ENCODE measurements around the gene PLEK.
"Not testable (repeated sequence)": the region's sequence is repeated elsewhere in the genome, so short reads cannot be mapped to it uniquely, and the experiment has no call there.

PLEK gene

DNA sequence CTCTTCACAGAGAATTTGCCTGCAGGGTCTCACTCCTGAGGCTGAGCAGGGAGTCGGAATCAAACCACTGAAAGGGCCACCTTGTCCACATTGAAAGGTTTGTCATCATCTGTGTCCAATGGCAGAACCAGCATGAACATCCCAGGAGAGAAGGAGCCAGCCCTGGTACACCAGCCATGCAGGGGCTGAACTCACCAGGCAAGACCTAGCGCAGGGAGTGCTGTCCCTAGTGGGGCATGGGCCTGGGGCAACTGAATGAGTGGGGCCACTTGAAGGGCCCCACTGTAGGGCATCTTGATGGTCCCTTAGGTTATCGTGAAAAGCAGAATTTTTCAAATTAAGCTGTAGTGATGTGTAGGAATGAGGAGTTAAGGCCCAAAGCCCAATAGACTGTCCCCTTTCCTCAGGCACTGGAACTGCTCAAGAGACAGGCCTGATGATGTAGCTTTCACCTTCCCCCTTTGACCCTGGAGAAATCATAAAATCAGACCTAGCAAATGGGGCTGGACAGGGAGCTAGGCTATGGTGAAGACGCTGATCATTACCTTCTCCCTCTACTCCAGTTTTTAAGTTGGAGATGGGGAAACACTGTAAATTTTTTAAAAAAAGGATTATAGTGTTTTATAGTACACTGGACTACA lies 8.4 kb upstream of the PLEK start:
- DNase-seq = no peak

DNA sequence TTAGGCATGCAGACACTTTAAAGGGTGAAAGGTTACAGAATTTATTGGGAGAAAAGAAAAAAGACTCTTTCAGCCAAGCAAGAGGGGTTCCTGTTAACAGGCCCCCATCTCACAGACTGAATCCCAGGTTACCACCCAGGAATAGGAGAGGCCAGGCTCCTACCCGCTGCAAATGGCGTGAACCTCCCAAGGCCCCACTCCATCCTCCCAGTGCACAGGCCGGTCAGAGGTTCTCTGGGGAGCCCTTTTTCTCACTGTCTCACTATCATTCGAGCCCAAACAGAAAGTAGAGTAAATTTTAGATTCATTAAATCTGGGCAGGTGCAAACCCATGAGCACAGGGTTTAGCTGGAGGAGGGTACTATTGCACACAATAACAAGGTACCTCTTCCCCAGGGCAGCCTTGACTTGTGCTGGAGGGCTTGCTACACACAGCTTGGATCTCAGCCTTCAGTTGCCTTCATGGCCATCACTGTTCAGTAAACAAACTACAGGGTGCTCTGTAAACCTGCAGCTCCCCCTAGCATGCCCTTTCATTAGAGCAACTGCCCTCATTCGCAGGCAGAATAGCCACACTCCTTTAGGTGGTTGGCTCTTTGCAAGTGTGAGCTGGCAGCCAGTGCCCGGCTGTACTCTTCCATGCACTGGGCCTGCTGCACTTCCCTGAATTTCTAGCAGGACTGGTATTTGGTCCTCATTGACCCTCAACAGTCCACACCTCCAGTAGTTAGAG lies 7.3 kb upstream of the PLEK start:
- DNase-seq = no peak

- DNase-seq = no peak
Observed at GRCh38 chr2:68359889-68360288, 5.2 kb upstream of the PLEK start.

- no peak for DNase-seq
Observed at GRCh38 chr2:68362069-68362468, 3.0 kb upstream of the PLEK start.

DNA sequence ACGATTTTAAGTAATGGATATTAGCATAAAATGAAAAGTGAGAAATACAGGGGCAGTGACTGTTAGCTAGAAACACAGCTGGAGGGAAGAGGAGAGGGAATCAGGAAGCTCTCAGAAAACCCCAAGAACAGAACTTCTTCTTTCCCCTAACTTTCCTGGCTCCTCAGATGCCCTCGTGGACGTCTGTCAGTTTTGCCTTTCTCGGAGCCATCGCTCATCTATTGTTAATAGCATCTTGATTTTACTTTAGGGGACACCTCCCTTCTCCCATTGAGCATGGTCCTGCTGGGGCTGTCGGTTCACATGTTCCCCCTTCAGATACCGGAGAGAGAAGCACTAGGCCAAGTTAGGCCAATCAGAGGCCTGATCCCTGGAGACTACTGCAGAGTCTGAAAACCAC lies 2.3 kb upstream of the PLEK start:
- no peak for DNase-seq

- DNase-seq = no peak
Observed at GRCh38 chr2:68363721-68364120, 1.4 kb upstream of the PLEK start.

- DNase-seq = no peak
Observed at GRCh38 chr2:68366083-68366560, 1.0 kb downstream of the PLEK start.

DNA sequence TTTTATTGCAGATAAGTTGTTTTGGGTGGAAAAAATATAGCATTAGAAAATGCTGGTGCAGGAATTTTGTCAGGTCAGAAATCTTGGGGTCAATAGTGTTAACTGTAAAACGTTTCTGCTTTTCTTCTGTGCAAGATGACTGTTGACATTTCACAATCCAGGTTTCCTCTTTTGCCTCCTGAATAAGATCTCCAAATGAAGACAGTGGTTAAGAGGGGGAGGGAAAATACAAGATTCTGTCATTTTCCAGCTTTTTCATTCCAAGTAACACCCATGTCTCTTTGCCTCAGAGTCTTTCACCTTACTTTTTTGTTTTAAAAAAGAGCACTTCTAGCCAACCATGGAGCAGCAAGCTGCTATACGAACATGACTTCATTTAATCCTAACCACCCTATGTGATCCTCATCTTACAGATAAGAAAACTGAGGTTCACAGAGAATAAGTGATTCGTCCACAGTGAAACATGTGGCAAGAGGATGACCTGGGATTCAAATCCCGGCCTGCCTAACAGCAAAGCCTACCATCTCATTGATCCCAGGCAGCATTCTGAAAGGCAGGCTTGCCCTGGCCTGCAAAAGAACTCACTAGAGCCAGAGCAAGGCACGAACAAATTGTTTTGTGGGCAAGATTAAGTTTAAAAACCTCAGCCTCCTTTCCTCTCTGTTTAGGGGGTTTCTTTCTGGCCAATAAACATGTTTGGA lies 3.0 kb downstream of the PLEK start:
- DNase-seq = no peak

DNA sequence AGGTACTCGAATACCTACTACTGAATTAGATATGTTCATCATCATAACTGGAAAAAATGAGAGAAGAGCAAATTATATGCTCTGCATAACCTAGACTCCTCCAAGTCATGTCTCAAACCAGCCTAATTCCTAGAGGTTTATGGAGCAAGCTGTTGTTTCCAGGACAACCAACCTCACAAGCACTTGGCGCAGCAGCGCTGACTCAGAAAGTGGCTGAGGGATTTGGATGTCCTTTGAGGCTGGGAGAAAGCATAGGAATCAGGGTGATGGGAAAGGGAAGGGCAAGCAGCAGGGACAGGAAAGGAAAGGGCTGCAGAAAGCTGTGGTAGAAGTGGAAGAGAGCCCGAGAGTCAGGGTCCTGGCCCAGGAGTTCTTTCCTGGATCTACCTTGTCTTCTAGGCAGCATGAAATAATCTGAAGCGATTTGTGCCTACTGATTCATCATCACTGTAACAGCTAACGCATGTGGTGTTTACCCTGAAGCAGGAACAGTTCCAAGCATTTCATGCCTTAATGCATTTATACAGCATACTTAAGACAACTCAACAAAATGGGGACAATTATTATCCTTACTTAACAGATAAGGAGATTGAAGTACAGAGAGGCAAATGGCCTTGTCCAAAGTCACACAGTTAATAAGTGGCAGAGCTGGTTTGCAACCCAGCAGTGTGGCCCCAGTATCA lies 3.7 kb downstream of the PLEK start:
- DNase-seq = no peak

DNA sequence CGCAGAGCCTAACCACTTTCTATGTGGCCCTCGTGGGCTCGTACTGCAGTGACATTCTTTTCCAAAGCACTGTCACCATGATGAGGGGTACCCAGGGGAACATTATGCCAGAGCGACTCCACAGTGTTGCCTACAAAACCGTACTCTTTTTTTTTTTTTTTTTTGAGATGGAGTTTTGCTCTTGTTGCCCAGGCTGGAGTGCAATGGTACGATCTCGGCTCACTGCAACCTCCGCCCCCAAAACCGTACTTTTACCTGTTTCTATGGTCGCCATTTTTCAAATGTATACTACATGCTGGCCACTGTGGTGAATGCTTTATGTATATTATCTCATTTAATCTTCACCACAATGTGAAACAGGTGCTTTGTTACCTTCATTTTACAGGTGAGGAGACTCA lies 4.3 kb downstream of the PLEK start:
- no peak for DNase-seq

DNA sequence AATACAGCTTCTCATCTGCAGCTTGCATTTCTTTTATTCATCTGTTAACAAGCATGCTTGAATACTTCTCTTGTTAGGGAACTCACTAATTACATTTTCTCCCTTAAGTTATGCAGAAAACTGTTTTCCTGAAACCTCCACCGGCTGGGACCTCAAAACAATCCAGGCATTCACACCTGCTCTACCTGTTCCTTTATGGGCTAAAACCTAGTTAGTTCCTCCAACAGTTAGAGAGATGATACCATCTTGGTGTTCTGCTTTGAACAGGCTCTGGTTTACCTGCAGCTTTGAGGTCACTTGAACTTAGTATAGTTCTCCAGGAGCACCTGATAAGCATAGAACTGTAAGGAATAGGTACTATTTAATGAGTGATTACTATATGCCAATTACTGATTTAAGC lies 6.1 kb downstream of the PLEK start:
- DNase-seq = no peak

GRCh38 chr2:68371581-68371980 lies 6.5 kb downstream of the PLEK start:
- no peak for DNase-seq

GRCh38 chr2:68372485-68372884 lies 7.4 kb downstream of the PLEK start:
- DNase-seq = no peak

GRCh38 chr2:68374184-68374583 lies 9.1 kb downstream of the PLEK start:
- DNase-seq = no peak

DNA sequence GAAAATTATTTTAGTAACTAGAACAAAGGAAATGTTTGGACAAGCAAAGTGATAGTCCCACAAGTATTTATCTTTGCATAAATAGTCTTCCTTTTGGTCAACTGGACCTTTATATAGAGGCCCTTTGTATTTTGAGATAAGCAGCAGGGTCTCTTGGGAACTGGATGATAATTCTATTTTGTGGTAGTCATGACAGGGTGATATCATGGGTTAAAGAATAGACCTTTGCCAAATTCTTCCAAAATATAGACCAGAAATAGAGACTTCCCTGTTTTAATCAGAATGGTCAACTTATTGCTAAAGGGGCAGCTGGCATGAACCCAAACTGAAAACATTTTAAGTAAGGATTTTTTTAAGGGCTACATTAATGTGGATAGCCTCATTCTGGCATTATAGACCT lies 10.5 kb downstream of the PLEK start:
- DNase-seq = no peak

DNA sequence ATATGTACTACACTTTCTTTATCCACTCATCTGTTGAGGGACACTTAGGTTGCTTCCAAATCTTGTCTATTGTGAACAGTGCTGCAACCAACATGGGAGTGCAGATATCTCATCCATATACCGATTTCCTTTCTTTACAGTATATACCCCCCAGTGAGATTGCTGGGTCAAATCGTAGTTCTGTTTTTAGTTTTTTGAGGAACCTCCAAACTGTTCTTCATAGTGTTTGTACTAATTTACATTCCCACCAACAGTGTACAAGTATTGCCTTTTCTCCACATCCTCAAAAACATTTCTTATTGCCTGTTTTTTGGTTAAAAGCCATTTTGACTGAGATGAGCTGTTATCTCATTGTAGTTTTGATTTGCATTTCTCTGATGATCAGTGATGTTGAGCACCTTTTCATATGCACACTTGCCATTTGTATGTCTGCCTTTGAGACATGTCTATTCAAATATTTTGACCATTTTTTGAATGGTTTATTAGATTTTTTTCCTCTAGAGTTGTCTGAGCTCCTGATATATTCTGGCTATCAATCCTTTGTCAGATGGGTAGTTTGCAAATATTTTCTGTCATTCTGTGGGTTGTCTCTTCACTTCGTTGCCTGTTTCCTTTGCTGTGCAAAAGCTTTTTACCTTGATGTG lies 12.2 kb downstream of the PLEK start:
- no peak for DNase-seq

- DNase-seq = not testable (repeated sequence)
Observed at GRCh38 chr2:68378779-68379178, 13.7 kb downstream of the PLEK start.

GRCh38 chr2:68379184-68379708 lies 14.2 kb downstream of the PLEK start:
- DNase-seq = no peak

GRCh38 chr2:68383778-68384177 lies 18.7 kb downstream of the PLEK start:
- no peak for DNase-seq

DNA sequence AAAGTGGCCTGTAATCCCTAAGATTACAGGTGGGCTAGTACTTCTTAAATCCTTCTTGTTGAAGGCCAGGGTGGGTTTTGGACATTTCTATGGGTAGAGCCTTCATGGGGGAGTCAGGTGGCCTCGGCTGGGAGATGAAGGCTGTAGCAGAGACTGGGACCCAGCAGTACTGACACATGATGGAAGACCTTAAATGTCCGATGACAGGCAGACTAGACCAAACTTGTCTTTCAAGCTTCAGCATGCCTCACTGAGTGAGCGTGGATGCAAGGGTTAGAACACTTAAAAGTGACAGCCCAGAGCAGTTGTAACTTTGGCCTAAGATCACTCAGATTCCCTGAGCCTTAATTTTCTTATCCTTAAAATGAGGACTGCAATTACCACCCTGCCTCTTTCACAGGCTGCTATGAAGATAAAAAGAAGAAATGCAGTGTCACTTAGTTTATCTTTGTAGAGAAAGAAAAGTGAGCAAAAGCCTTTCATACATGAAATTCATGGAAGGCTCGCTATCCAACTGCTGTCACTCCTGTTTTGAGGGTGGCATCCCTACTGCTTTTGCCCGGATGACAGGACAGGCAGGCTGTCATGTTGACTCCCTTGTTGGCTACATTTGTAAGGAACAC lies 19.5 kb downstream of the PLEK start:
- no peak for DNase-seq

- no peak for DNase-seq
Observed at GRCh38 chr2:68385220-68385906, 20.3 kb downstream of the PLEK start.

- DNase-seq = no peak
Observed at GRCh38 chr2:68385907-68386287, 20.8 kb downstream of the PLEK start.

All from NCI-H510A (cell line).